GM18870 (cell line): ENCODE results near the gene VPS26A.

Source experiments
- ATAC-seq: cut with Tn5 transposase; IDR thresholded peaks from one replicate; pipeline ENCODE4 v1.9.1; 2021; ENCODE audit warnings: moderate library complexity; ENCODE audit not compliant: unreplicated experiment

The VPS26A gene

GRCh38 chr10:69218831-69219230, 94.9 kb downstream of the VPS26A start:
- ATAC-seq, result no peak

GRCh38 chr10:69220041-69220451, 96.1 kb downstream of the VPS26A start, which contains the start of gene HKDC1:
Gene HKDC1 (plus strand): TSS chr10:69220332. CDS start chr10:69220436, 104 bp downstream.
- no peak for ATAC-seq

- no peak for ATAC-seq
These were observed 96.5 kb downstream of the VPS26A start for GRCh38 chr10:69220507-69220906.
